Measurements from ENCODE around the gene AGAP3.

- TF ChIP-seq, protein P1, sequence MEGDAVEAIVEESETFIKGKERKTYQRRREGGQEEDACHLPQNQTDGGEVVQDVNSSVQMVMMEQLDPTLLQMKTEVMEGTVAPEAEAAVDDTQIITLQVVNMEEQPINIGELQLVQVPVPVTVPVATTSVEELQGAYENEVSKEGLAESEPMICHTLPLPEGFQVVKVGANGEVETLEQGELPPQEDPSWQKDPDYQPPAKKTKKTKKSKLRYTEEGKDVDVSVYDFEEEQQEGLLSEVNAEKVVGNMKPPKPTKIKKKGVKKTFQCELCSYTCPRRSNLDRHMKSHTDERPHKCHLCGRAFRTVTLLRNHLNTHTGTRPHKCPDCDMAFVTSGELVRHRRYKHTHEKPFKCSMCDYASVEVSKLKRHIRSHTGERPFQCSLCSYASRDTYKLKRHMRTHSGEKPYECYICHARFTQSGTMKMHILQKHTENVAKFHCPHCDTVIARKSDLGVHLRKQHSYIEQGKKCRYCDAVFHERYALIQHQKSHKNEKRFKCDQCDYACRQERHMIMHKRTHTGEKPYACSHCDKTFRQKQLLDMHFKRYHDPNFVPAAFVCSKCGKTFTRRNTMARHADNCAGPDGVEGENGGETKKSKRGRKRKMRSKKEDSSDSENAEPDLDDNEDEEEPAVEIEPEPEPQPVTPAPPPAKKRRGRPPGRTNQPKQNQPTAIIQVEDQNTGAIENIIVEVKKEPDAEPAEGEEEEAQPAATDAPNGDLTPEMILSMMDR (IDR thresholded peaks at IDR 0.05; ENCODE audit: borderline replicate concordance, extremely low read depth, low read length, poor library complexity, severe bottlenecking), result no peak
- no peak for TF ChIP-seq EZH2 (IDR thresholded peaks at IDR 0.05; ENCODE audit: borderline replicate concordance, low read depth, low read length, severe bottlenecking)
Measured at GRCh38 chr7:151117565-151117964, 31.3 kb downstream of the AGAP3 start.

All from DND-41 (cell line).